Right lobe of liver (tissue), 6 donors: Measurements from ENCODE around the gene CSF1. TPM values are rescaled to one million over a fixed set of nuclear protein-coding genes. Genes with fewer than 3 reads are reported as not detected.
A peak's percentile ranks its signal among the peaks of the same experiment; 100 is the strongest.
"Not testable (repeated sequence)": the region's sequence is repeated elsewhere in the genome, so short reads cannot be mapped to it uniquely, and the experiment has no call there.

Source experiments
- ATAC-seq, 4 donors: fragments of 200-7000 bp; cut with Tn5 transposase; one replicate each; pipeline ENCODE4 v1.9.1; 2020; ENCODE audit warnings: mild to moderate bottlenecking in 4 of 4, moderate library complexity in 4 of 4
- DNase-seq, 3 donors: peaks; one replicate each; pipeline ENCODE4 v3.0.0-alpha.2; 2020
- H3K27ac ChIP-seq, 3 donors: fragments of 200-600 bp; one replicate each; pipeline ENCODE4 v1.8.0; 2022
- H3K27me3 ChIP-seq, 2 donors: fragments of 200-600 bp; one replicate each; pipeline ENCODE4 v1.8.0; 2022
- H3K36me3 ChIP-seq, 4 donors: fragments of 200-600 bp; sonication (generic) in 1 of 4; one replicate each; pipeline versions ENCODE4 v1.5.1 to v1.8.0; 2017 to 2022; ENCODE audit warnings: control low read depth in 1 of 4
- H3K4me1 ChIP-seq, 4 donors: fragments of 200-600 bp; sonication (generic) in 1 of 4; one replicate each; pipeline versions ENCODE4 v1.5.1 to v1.8.0; 2017 to 2022; ENCODE audit warnings: control low read depth in 1 of 4
- H3K4me3 ChIP-seq, 3 donors: fragments of 200-600 bp; one replicate each; pipeline ENCODE4 v1.8.0; 2022
- H3K9me3 ChIP-seq, 4 donors: fragments of 200-600 bp; sonication (generic) in 1 of 4; one replicate each; pipeline versions ENCODE4 v1.5.1 to v1.8.0; 2017 to 2022; ENCODE audit warnings: control low read depth in 1 of 4
- CTCF ChIP-seq, 4 donors: fragments of 200-600 bp in 3 of 4; fragments of 450-650 bp in 1 of 4; IDR thresholded peaks; one replicate each; pipeline versions ENCODE4 v1.5.1 to v1.8.0; 2016 to 2022; ENCODE audit warnings: antibody characterized with exemption in 4 of 4, mild to moderate bottlenecking in 2 of 4
- POLR2A ChIP-seq: fragments of 450-650 bp; IDR thresholded peaks from one replicate; pipeline ENCODE4 v1.6.1; 2017; ENCODE audit warnings: antibody characterized with exemption, mild to moderate bottlenecking
- WGBS: methylation state at CpG from one replicate; pipeline ENCODE4 v1.1.6; 2018; ENCODE audit warnings: low coverage, low lambda C conversion rate; ENCODE audit not compliant: insufficient coverage; ENCODE audit errors: missing lambda C conversion rate; 5-methylcytosine and 5-hydroxymethylcytosine counted together
- intact Hi-C, 2 donors: fragments of 100-400 bp; cut with DNase I; formaldehyde crosslinking; loops; one replicate each; pipeline versions ENCODE4 v1.11.2 to v1.14.1; 2022
- total RNA-seq, 6 experiments: library from RNA; depleted of rRNA in 2 of 6; stranded (reverse); fragments of >200 nt in 2 of 6; fragmentation: NEBNext Ultra II Directional in 3 of 6; extraction: Animal tissue kit (Norgen Biotek cat#: 25700) in 3 of 6; gene quantifications; one replicate each; pipeline versions ENCODE4 v1.1.0 to v1.2.4, GENCODE V29; 2016 to 2023
- donor health status: DM: no; HTN: yes; CAD: no.
- donor health status: DM: no; HTN: no; CAD: no.
- donor health status: DM: no; HTN: no; CAD: no.
- donor health status: DM: no; HTN: yes; CAD: no.
- donor health status: DM: no; HTN: yes; CAD: no.

CSF1 gene
- total RNA-seq, 6 experiments from 2014 or later: 4.8 to 44.1 (median 22.0) TPM

DNA sequence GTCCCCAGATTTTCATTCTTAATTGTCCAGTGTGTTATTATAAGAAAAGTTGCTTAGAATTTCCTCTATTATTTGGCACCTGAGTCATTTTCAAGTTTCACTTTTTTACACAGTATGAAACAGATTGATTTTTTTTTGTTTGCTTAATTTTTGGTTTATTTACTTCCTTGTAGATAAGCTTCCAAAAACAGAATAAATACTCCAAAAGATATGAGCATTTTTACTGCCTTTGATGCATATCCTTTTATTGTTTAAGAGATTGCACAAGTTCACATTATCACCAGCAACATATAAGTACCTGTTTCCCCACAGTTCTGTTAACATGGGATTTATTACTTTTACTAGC lies 37.6 kb downstream of the CSF1 start:
- ATAC-seq: peak; percentile 17 to 73 (median 50)

GRCh38 chr1:109950038-109950437 lies 39.4 kb downstream of the CSF1 start:
- TF ChIP-seq POLR2A: no peak
- TF ChIP-seq CTCF (IDR thresholded peaks at IDR 0.05): no peak
- no peaks in the 10 kb centered on the region for H3K27me3 ChIP-seq
- H3K27ac ChIP-seq: no peak overlapping the region
- H3K9me3 ChIP-seq: no peaks in the 10 kb centered on the region
- ATAC-seq (no peak), DNase-seq (no peak)
- peaks cover 0 to 11% (median 6%) of the 10 kb centered on the region in 4 donors for H3K4me1 ChIP-seq
- no peaks in the 10 kb centered on the region for H3K36me3 ChIP-seq
- intact Hi-C loops: no loop called here
- WGBS: 93% methylated on average over 1 of the region's 1 CpG
- no peak overlapping the region for H3K4me3 ChIP-seq

More for the DNA sequence above, 37.6 kb downstream of the CSF1 start:
- no peaks in the 10 kb centered on the region for H3K36me3 ChIP-seq
- TF ChIP-seq POLR2A (no peak), CTCF (IDR thresholded peaks at IDR 0.05) (no peak)
- H3K27me3 ChIP-seq: no peaks in the 10 kb centered on the region
- peaks cover 0 to 11% (median 6%) of the 10 kb centered on the region in 4 donors for H3K4me1 ChIP-seq
- H3K27ac ChIP-seq: peak overlapping the region in 2 of 3 donors; percentile 39 to 48
- intact Hi-C loops: no loop called here
- H3K9me3 ChIP-seq: no peaks in the 10 kb centered on the region
- H3K4me3 ChIP-seq: no peak overlapping the region
- DNase-seq: no peak

- H3K36me3 ChIP-seq: no peaks in the 10 kb centered on the region
- DNase-seq (no peak), ATAC-seq (no peak)
- no peaks in the 10 kb centered on the region for H3K27me3 ChIP-seq
- intact Hi-C loops: no loop called here
- TF ChIP-seq POLR2A: no peak
- TF ChIP-seq CTCF (IDR thresholded peaks at IDR 0.05): no peak
- peaks cover 0 to 11% (median 6%) of the 10 kb centered on the region in 4 donors for H3K4me1 ChIP-seq
- no peak overlapping the region for H3K27ac ChIP-seq
- no peak overlapping the region for H3K4me3 ChIP-seq
- WGBS: 90% methylated on average over 2 of the region's 2 CpGs
- H3K9me3 ChIP-seq: no peaks in the 10 kb centered on the region
Measured at GRCh38 chr1:109950509-109950908, 39.9 kb downstream of the CSF1 start.

DNA sequence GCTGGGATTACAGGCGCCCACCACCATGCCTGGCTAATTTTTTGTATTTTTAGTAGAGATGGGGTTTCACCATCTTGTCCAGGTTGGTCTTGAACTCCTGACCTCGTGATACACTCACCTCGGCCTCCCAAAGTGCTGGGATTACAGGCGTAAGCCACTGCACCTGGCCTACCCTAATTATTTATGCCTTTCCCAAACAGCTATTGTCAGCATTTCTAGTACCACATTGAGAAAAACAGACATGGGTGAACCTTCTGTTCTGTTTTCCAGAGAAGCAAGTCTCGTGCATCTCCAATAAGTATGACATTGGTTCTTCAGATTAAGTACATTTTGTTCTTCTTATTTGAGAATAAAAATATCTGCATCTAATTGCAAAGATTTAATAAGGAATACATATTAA lies 40.9 kb downstream of the CSF1 start:
- H3K36me3 ChIP-seq, H3K4me3 ChIP-seq, H3K27ac ChIP-seq, DNase-seq, H3K27me3 ChIP-seq, intact Hi-C loops, ATAC-seq, H3K9me3 ChIP-seq: not testable (repeated sequence)
- WGBS: 80% methylated on average over 1 of the region's 5 CpGs
- H3K4me1 ChIP-seq: peaks cover 0 to 11% (median 6%) of the 10 kb centered on the region in 4 donors

DNA sequence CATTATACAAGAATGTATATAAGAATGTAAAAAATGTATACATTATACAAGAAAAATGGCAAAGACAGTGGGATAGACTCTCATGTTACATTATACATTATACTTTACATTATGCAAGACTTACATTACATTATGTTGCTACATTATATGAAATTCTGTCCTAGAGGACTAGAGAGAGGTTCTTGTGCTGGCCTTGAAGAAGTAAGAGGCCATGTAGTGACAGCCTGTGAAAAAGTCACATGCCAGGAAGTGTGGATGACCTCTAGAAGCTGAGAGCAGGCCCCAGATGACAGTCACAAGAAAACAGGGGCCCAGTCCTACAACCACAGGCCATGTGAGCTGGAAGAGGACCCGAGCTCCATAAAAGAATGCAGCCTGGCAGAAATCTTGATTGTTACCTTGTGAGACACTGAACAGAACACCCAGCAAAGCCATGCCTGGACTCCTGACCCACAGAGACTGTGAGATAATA lies 43.4 kb downstream of the CSF1 start:
- WGBS: 43% methylated on average over 1 of the region's 1 CpG
- Histone ChIP-seq H3K36me3 (no peaks in the 10 kb centered on the region), H3K27ac (no peak overlapping the region), H3K9me3 (no peaks in the 10 kb centered on the region), H3K27me3 (no peaks in the 10 kb centered on the region), H3K4me1 (peaks cover 0 to 4% (median 2%) of the 10 kb centered on the region in 4 donors), H3K4me3 (no peak overlapping the region)
- ATAC-seq (peak in 3 of 4 donors; percentile 33 to 61 (median 51)), DNase-seq (no peak)
- intact Hi-C loops: no loop called here
- no peak for TF ChIP-seq POLR2A
- no peak for TF ChIP-seq CTCF (IDR thresholded peaks at IDR 0.05)
